ENCODE measurements around the gene ZNF639.
A peak's percentile ranks its signal among the peaks of the same experiment; 100 is the strongest.

The ZNF639 gene

GRCh38 chr3:179318876-179319275, 4.0 kb upstream of the ZNF639 start:
- DNase-seq, result no peak

- no peak for DNase-seq
These were observed 1.1 kb upstream of the ZNF639 start for GRCh38 chr3:179321668-179322285.

DNA sequence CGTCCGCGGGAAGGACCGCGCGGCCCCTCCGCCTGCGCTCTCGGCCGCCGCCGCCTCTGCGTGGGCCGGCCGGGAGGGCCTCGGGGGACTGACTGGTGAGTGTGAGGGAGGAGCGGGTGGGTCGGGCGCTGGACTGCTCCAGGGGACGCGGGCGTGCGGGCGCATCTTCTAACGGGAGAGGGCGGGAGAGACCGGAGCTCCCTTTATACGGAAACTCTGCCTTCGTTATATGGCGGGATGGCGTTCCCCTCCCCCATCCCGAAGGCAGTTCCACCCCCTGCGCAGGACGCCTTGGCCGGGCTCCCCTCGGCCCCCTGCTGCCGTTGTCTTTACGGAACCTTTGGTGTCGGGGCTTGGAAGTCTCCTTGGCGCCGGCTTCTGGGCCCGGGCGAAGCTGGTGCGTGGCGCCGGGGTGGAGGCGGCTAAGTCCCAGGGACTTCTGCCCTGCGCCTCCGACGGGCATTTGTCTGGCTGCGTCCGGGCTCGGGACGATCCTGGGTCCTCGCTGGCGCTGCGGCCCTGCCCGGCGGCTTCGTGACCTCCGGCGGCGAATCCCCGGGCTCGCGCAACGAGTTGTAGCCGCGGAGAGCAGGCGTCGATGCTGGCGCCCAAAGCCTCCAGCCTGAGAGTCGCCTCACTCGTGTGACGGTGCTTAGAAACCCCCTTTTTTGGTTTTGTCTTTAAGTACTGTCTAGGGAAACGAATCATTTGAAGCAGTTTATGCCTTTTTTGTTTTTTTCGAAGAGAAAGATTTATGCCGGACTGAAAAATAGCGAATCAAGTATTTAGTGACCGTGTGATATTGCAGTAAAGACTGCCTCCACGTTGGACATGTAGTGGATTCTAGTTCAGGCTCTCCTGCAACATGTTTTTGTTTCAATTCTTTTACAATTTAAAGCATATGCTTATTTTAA, 623 bp downstream of the ZNF639 start:
- peak; percentile 29 to 77 for DNase-seq

DNA sequence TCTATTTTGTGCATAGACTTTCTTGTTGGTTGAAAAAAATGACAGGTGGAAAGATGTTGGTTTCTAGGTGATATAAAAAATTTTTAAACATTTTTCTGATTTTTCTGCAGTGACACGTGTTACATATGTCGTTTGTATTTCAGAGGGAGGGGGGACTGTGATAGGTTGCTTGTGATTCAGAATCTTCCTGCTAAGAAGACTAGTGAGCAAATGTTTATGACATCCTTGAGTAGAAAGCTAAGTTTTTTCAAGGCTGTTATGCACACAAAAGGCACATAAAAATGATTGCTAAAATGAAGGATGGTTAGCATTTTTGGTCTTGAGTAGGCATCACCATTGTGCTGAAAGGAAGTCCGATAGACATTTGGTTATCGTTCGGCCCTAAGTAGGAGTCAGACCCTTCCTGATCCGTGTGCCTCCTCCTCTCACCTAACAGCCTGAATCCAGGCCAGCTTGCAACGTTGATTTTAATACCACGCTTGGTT, 1.5 kb downstream of the ZNF639 start:
- DNase-seq, result no peak

GRCh38 chr3:179330438-179330837, 7.6 kb downstream of the ZNF639 start:
- no peak for DNase-seq

DNA sequence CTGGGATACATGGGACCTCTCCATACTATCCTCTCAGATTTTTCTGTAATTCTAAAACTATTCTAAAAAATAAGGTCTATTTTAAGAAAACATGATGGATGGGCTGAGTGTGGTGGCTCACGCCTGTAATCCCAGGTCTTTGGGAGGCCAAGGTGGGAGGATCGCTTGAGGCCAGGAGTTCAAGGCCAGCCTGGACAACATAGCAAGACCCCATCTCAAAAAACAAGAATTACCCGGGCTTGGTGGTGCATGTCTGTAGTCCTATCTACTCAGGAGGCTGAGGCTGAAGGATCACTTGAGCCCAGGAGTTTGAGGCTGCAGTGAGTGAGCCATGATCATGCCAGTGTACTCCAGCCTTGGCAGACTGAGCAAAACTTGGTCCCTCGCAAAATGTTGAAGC, 9.4 kb downstream of the ZNF639 start:
- no peak for DNase-seq

GRCh38 chr3:179333084-179333483, 10.3 kb downstream of the ZNF639 start:
- no peak for DNase-seq

GRCh38 chr3:179336345-179336929, 13.6 kb downstream of the ZNF639 start:
- DNase-seq, result no peak

DNA sequence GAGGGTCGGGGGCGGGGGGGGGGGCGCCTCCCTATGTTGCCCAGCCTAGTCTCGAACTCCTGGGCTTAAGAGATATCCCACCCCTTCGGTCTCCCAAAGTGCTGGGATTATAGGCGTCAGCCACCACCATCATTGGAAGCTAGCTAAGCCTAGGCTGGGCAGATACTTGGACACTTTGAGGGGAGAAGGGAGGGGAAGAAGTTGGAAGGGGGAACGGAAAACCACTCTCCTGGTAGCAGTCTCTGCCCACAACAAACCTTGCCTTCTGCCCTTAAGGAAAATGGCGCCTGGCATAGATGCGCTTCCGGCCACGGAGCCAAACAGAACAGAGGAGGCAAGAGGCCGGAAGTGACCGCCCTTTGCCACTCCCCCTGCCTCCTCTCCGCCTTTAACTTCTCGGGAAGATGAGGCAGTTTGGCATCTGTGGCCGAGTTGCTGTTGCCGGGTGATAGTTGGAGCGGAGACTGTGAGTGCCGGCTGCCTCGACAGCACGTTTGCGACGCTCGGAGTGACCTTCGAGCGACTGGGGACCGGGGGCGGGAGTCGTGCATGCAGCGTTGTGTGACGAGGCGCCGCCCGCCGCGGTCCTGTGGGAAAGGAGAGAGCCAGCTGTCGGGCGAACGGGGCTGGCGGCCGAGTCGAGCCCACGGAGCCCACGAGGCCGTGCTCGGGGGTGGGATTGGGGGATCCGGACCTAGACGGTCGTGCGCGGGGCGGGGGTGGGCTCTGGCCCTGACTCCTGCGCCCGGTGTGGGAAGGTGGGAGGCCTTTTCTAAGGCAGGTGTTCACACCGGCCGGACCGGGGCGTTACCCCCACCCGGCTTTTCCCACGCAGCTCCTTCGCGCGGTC, 24.7 kb downstream of the ZNF639 start, which contains the start of gene MFN1:
MFN1 (plus strand) TSS at position 365 of the 850 bp plus-strand sequence. CDS start 1,143 bp downstream, outside the sequence.
- DNase-seq, result peak; percentile 54 to 92

GRCh38 chr3:179348325-179349013, 25.6 kb downstream of the ZNF639 start:
- DNase-seq, result peak in 1 of 2 donors; percentile 14

GRCh38 chr3:179355996-179356395, 33.2 kb downstream of the ZNF639 start:
- DNase-seq, result no peak

GRCh38 chr3:179363332-179363731, 40.5 kb downstream of the ZNF639 start:
- DNase-seq, result no peak

DNA sequence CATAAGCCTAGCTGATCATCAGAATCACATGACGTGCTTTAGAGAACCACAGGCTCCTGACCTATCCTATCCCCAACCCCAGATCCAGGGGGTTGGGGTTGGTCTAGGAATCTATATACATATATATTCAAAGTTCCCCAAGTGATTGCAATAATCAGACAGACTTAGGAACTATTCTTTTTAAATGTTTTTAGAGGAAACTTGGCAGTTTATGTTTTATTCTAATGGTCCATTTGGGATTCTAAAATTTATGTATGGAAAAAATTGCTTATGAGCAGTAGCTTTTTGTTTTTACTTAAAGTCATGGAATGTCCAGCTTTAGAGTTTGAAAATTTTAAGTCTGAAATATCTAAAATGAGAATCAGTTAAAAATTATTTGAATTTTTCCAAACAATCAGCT, 46.8 kb downstream of the ZNF639 start:
- DNase-seq, result no peak

DNA sequence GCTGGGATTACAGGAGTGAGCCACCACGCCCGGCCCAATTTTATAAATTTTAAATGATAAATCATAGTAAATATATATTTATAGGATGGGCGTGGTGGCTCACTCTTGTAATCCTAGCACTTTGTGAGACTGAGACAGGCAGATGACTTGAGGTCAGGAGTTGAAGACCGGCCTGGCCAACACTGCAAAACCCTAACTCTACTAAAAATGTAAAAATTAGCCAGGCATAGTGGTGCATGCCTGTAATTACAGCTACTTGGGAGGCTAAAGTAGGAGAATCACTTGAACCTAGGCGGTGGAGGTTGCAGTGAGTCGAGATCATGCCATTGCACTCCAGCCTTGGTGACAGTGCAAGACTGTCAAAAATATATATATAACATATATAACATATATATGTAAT, 51.1 kb downstream of the ZNF639 start:
- DNase-seq, result no peak

- DNase-seq, result no peak
These were observed 52.5 kb downstream of the ZNF639 start for GRCh38 chr3:179375091-179375999.

DNA sequence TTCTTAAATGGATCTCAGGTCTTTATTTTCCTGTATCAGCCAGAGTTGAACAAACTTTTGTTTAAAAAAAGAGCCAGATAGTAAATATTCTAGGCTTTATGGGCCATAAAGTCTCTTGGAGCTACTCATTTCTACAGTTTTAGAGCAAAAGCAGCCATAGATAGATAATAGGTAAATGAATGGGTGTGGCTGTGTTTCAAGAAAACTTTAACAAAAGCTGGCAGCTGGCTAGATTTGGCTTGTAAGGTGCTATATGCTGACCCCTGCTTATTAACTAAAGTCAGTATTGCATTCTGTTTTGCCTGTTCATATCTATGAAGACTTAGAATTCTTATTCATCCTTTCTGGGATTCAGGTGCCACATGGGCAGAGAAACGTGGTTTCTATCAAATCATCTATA, 53.6 kb downstream of the ZNF639 start:
- DNase-seq, result no peak
